K562 (cell line): ENCODE measurements around the gene PCCA. TPM values are rescaled to one million over a fixed set of nuclear protein-coding genes. Genes with fewer than 3 reads are reported as not detected.

Experiments used
- ATAC-seq: fragments of 200-7000 bp; cut with Tn5 transposase; 3 replicates; pipeline ENCODE4 v1.9.1; 2020; ENCODE audit warnings: moderate library complexity
- BruUV-seq: library from RNA; stranded (reverse); fragments of 400-500 nt; replicated peaks from 2 replicates; lab custom pipeline; 2021; lab: Mats Ljungman, UMichigan
- CTCF ChIA-PET: fragments of 300-600 bp; formaldehyde crosslinking; extraction: SDS; loops from one replicate; lab custom pipeline; 2021; ENCODE audit warnings: low intra/inter-chr PET ratio; lab: Yijun Ruan, JAX
- POLR2A ChIA-PET: fragments of 300-600, 350-650 bp; sonication (Branson Sonifier 250); formaldehyde crosslinking; extraction: SDS; loops from one replicate; lab custom pipeline; 2021; ENCODE audit warnings: antibody characterized with exemption, inconsistent platforms; lab: Yijun Ruan, JAX
- DNase-seq, 4 experiments: peaks; one replicate each; pipeline versions ENCODE4 v3.0.0 to v3.0.0-alpha.2; 2011 to 2018; ENCODE audit warnings: low spot score in 3 of 4, mixed read lengths in 3 of 4; ENCODE audit errors: extremely low read depth in 1 of 4
- FAIRE-seq: peaks from 2 replicates; lab custom pipeline; 2011; peaks lifted over from hg19 to GRCh38; lab: Jason Lieb, UNC
- H2AFZ ChIP-seq: 2 replicates; pipeline ENCODE4 v1.6.0; 2011; ENCODE audit warnings: low read depth, low read length, control low read depth, inconsistent platforms
- H3K27ac ChIP-seq: fragments of 200-600 bp; 3 replicates; pipeline ENCODE4 v1.8.0; 2011; ENCODE audit warnings: low read depth, mild to moderate bottlenecking, control low read depth, inconsistent platforms, low read length, moderate library complexity, mixed read lengths; ENCODE audit errors: extremely low read depth
- H3K27me3 ChIP-seq, 2 experiments: fragments of 300-600 bp in 1 of 2; 2 replicates in 1 of 2; 3 replicates in 1 of 2; pipeline versions ENCODE4 v1.6.0 to v1.8.0; 2011; ENCODE audit warnings: inconsistent platforms in 2 of 2, low read length in 2 of 2, mild to moderate bottlenecking in 1 of 2, mixed read lengths in 1 of 2, moderate library complexity in 1 of 2; ENCODE audit not compliant: control insufficient read depth in 2 of 2, insufficient read depth in 2 of 2
- H3K36me3 ChIP-seq: fragments of 300-600 bp; 3 replicates; pipeline ENCODE4 v1.8.0; 2011; ENCODE audit warnings: mild to moderate bottlenecking, low read length, inconsistent platforms; ENCODE audit not compliant: control insufficient read depth, insufficient read depth
- H3K4me1 ChIP-seq, 2 experiments: fragments of 200-600 bp in 1 of 2; replicated peaks in 1 of 2; 2 replicates in 1 of 2; 3 replicates in 1 of 2; pipeline versions ENCODE4 v1.5.1 to v1.8.0; 2011; ENCODE audit warnings: inconsistent platforms in 2 of 2, low read length in 2 of 2, mild to moderate bottlenecking in 1 of 2, mixed read lengths in 1 of 2, moderate library complexity in 1 of 2; ENCODE audit not compliant: control insufficient read depth in 2 of 2, insufficient read depth in 2 of 2
- H3K4me2 ChIP-seq: 2 replicates; pipeline ENCODE4 v1.6.1; 2011; ENCODE audit warnings: low read length, control low read depth, inconsistent platforms, mixed read lengths; ENCODE audit not compliant: insufficient read depth
- H3K4me3 ChIP-seq: fragments of 200-600 bp; sonication (generic), shearing (Covaris generic); 2 replicates; pipeline ENCODE4 v1.5.1; 2016; ENCODE audit warnings: control low read depth, inconsistent platforms
- H3K79me2 ChIP-seq: fragments of 200-600 bp; 3 replicates; pipeline ENCODE4 v1.8.0; 2011; ENCODE audit warnings: low read length, inconsistent platforms; ENCODE audit not compliant: control insufficient read depth, insufficient read depth
- H3K9ac ChIP-seq, 2 experiments: 2 replicates each; pipeline versions ENCODE4 v1.6.0 to v1.6.1; 2011; ENCODE audit warnings: low read depth in 2 of 2, low read length in 2 of 2, control low read depth in 1 of 2, inconsistent platforms in 1 of 2, mild to moderate bottlenecking in 1 of 2, mixed read lengths in 1 of 2; ENCODE audit not compliant: insufficient read depth in 1 of 2
- H3K9me1 ChIP-seq: one replicate; pipeline ENCODE4 v1.6.0; 2011; ENCODE audit warnings: inconsistent platforms, mild to moderate bottlenecking, low read length, moderate library complexity; ENCODE audit not compliant: control insufficient read depth, insufficient read depth
- H3K9me3 ChIP-seq: replicated peaks from 2 replicates; pipeline ENCODE4 v1.5.1; 2011; ENCODE audit warnings: low read depth, low read length, inconsistent platforms; ENCODE audit not compliant: control insufficient read depth, insufficient read depth
- H4K20me1 ChIP-seq: replicated peaks from 2 replicates; pipeline ENCODE4 v1.6.1; 2011; ENCODE audit warnings: low read length, inconsistent platforms, mixed read lengths; ENCODE audit not compliant: control insufficient read depth, insufficient read depth
- E2F4 ChIP-seq: sonication (generic); formaldehyde crosslinking; IDR thresholded peaks from 2 replicates; pipeline ENCODE4 v1.8.0; 2022; ENCODE audit warnings: mild to moderate bottlenecking, low read depth, missing genetic modification reagents
- EHMT2 ChIP-seq: fragments of 450-650 bp; IDR thresholded peaks from 2 replicates; pipeline ENCODE4 v1.6.1; 2018; ENCODE audit warnings: antibody characterized with exemption
- HMG20B ChIP-seq: fragments of 250-450 bp; sonication (Bioruptor Pico); IDR thresholded peaks from 2 replicates; pipeline ENCODE4 v1.5.0; 2021; ENCODE audit warnings: mild to moderate bottlenecking
- MAFK ChIP-seq: IDR thresholded peaks from 2 replicates; pipeline ENCODE4 v1.6.1; 2011; ENCODE audit warnings: low read length, improper control_type of control experiment
- MEF2D ChIP-seq: conservative IDR thresholded peaks from 2 replicates; pipeline ENCODE4 v1.6.1; 2016; ENCODE audit warnings: low read depth, missing genetic modification characterization, missing compliant biosample characterization
- NR4A1 ChIP-seq, 2 experiments: fragments of 250-450 bp in 1 of 2; fragments of 450-650 bp in 1 of 2; sonication (Bioruptor Pico) in 1 of 2; IDR thresholded peaks; 2 replicates each; pipeline versions ENCODE4 v1.4.0 to v1.6.1; 2016 to 2020; ENCODE audit warnings: mild to moderate bottlenecking in 2 of 2, missing compliant biosample characterization in 1 of 2, missing genetic modification characterization in 1 of 2, moderate library complexity in 1 of 2
- SNIP1 ChIP-seq: fragments of 450-650 bp; IDR thresholded peaks from 2 replicates; pipeline ENCODE4 v1.7.1; 2017; ENCODE audit warnings: low read depth, mild to moderate bottlenecking
- SP2 ChIP-seq: IDR thresholded peaks from 2 replicates; pipeline ENCODE4 v1.6.1; 2011; ENCODE audit warnings: mild to moderate bottlenecking, low read depth, low read length, moderate library complexity; ENCODE audit not compliant: poor library complexity, severe bottlenecking; ENCODE audit errors: extremely low read depth
- TEAD2 ChIP-seq: fragments of 450-650 bp; IDR thresholded peaks from 2 replicates; pipeline ENCODE4 v1.6.1; 2016; ENCODE audit warnings: missing genetic modification characterization, control low read depth, missing compliant biosample characterization
- TRIM24 ChIP-seq, 2 experiments: fragments of 450-650 bp; IDR thresholded peaks; 2 replicates each; pipeline ENCODE4 v1.6.1; 2016
- ZNF24 ChIP-seq: fragments of 450-650 bp; IDR thresholded peaks from 2 replicates; pipeline ENCODE4 v1.6.1; 2016
- ZNF655 ChIP-seq: fragments of 250-450 bp; sonication (Bioruptor Pico); IDR thresholded peaks from 2 replicates; pipeline ENCODE4 v1.5.0; 2021
- ZNF780A ChIP-seq: fragments of 250-450 bp; sonication (Bioruptor Pico); IDR thresholded peaks from 2 replicates; pipeline ENCODE4 v1.5.0; 2021; ENCODE audit warnings: mild to moderate bottlenecking
- WGBS: fragments of 100-300 bp; shearing (Covaris generic); methylation state at CpG from one replicate; pipeline ENCODE4 v1.1.6; 2016; ENCODE audit warnings: low coverage, mixed read lengths; ENCODE audit not compliant: insufficient coverage; ENCODE audit errors: missing lambda C conversion rate; 5-methylcytosine and 5-hydroxymethylcytosine counted together
- in situ Hi-C: fragments of 300-500 bp; cut with MboI; formaldehyde crosslinking; loops from 4 replicates; pipeline ENCODE4 v1.15.0; 2018; ENCODE audit warnings: inconsistent platforms, mixed read lengths
- intact Hi-C: fragments of 100-400 bp; cut with micrococcal nuclease; formaldehyde crosslinking; loops from 2 replicates; pipeline ENCODE4 v1.14.2; 2022
- polyA plus RNA-seq, 8 experiments: library from polyadenylated mRNA; depleted of rRNA in 4 of 8; stranded (reverse) in 5 of 8; unstranded in 3 of 8; fragments of >200 nt; fragmentation: Nextera tagmentation in 2 of 8; fragmentation: Illumina TruSeq in 1 of 8; extraction: Ambion mirVana in 2 of 8; extraction: Trizol in 1 of 8; gene quantifications; 2 replicates each; pipeline versions ENCODE4 v1.2.1 to v1.2.3, GENCODE V29; 2011 to 2014; ENCODE audit warnings: inconsistent platforms in 1 of 8, missing spikeins in 1 of 8
- total RNA-seq, 7 experiments: library from RNA; depleted of rRNA in 6 of 7; stranded (reverse); fragments of >200 nt in 6 of 7; fragmentation: Illumina TruSeq in 2 of 7; extraction: Trizol in 2 of 7; gene quantifications; 2 replicates each; pipeline versions ENCODE4 v1.2.1 to v1.2.3, GENCODE V29; 2011 to 2021; ENCODE audit warnings: low replicate concordance in 1 of 7
- TF ChIP-seq, protein P1 (sequence below): conservative IDR thresholded peaks from 2 replicates; pipeline ENCODE4 v1.6.1; 2011; ENCODE audit warnings: low read depth, mild to moderate bottlenecking, low read length; ENCODE audit not compliant: control insufficient read depth
- TF ChIP-seq, protein P2 (sequence below): fragments of 250-450 bp; sonication (Bioruptor Pico); IDR thresholded peaks from 2 replicates; pipeline ENCODE4 v1.9.0; 2021; ENCODE audit warnings: mild to moderate bottlenecking

The PCCA gene
- total and polyA plus RNA-seq, 9 of the 15 experiments (the other 6 are each of a cell fraction or from before 2014, with no cell fraction given) = 5.2 to 14.1 (median 9.7) TPM

GRCh38 chr13:100244431-100244830 is 155.5 kb downstream of the PCCA start:
- Histone ChIP-seq H3K4me3 (no peak overlapping the region), H3K9me1 (no peaks in the 10 kb centered on the region), H4K20me1 (no peaks in the 10 kb centered on the region), H3K79me2 (no peaks in the 10 kb centered on the region), H3K36me3 (no peaks in the 10 kb centered on the region), H3K4me1 (no peaks in the 10 kb centered on the region), H2AFZ (no peak overlapping the region), H3K9me3 (no peaks in the 10 kb centered on the region), H3K27me3 (no peaks in the 10 kb centered on the region), H3K4me2 (no peak overlapping the region), H3K27ac (no peak overlapping the region), H3K9ac (no peak overlapping the region)
- CTCF ChIA-PET = interaction anchor here (0.7 kb wide), 1 partner anchor 588 kb away, joined by 3 read pairs; no protein-coding TSS in a partner anchor
- in situ Hi-C loops (loop anchor here (25.0 kb wide), 2 partner anchors 582 to 807 kb away; no protein-coding TSS in a partner anchor), intact Hi-C loops (no loop called here)
- no peak for ATAC-seq
- no TSS peak for BruUV-seq
- TF ChIP-seq TRIM24 (IDR thresholded peaks at IDR 0.05) (no peak), SP2 (no peak), ZNF655 (CRISPR knock-in tag) (no peak), TEAD2 (tag) (no peak), SNIP1 (no peak), HMG20B (no peak), MEF2D (tag) (no peak), ZNF24 (no peak), NR4A1 (CRISPR knock-in tag; IDR thresholded peaks at IDR 0.05) (no peak), NR4A1 (tag; IDR thresholded peaks at IDR 0.05) (no peak), EHMT2 (no peak), ZNF780A (no peak), E2F4 (CRISPR knock-in tag) (no peak), MAFK (no peak)
- TF ChIP-seq, protein P1, sequence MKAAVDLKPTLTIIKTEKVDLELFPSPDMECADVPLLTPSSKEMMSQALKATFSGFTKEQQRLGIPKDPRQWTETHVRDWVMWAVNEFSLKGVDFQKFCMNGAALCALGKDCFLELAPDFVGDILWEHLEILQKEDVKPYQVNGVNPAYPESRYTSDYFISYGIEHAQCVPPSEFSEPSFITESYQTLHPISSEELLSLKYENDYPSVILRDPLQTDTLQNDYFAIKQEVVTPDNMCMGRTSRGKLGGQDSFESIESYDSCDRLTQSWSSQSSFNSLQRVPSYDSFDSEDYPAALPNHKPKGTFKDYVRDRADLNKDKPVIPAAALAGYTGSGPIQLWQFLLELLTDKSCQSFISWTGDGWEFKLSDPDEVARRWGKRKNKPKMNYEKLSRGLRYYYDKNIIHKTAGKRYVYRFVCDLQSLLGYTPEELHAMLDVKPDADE = no peak
- TF ChIP-seq, protein P2, sequence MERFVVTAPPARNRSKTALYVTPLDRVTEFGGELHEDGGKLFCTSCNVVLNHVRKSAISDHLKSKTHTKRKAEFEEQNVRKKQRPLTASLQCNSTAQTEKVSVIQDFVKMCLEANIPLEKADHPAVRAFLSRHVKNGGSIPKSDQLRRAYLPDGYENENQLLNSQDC (CRISPR knock-in tag) = no peak
- no peak for FAIRE-seq
- POLR2A ChIA-PET = no interaction called here
- WGBS = 3% methylated on average over 3 of the region's 3 CpGs
- no peak for DNase-seq
